ENCODE measurements around the gene SPAG9.

Gene SPAG9

GRCh38 chr17:51120739-51121619, at the start of gene SPAG9:
SPAG9 (minus strand) TSS chr17:51120868; CDS start chr17:51120656, 212 bp downstream.
- FAIRE-seq = no peak

GRCh38 chr17:51169340-51169739, 48.7 kb upstream of the SPAG9 start:
- FAIRE-seq = no peak

- no peak for FAIRE-seq
Observed at GRCh38 chr17:51166987-51167931, 46.6 kb upstream of the SPAG9 start.

- no peak for FAIRE-seq
Observed at GRCh38 chr17:51166198-51166986, 45.7 kb upstream of the SPAG9 start, which contains the start of gene NME2. NME2 (plus strand) TSS chr17:51166411; CDS start chr17:51166831, 420 bp downstream.

- no peak for FAIRE-seq
Observed at GRCh38 chr17:51165680-51166197, 45.1 kb upstream of the SPAG9 start.

- FAIRE-seq = no peak
Observed at GRCh38 chr17:51164911-51165679, 44.4 kb upstream of the SPAG9 start.

GRCh38 chr17:51161541-51161940, 40.9 kb upstream of the SPAG9 start:
- no peak for FAIRE-seq

GRCh38 chr17:51159604-51160003, 38.9 kb upstream of the SPAG9 start:
- FAIRE-seq = no peak

GRCh38 chr17:51155416-51155815, 34.7 kb upstream of the SPAG9 start:
- FAIRE-seq = no peak

GRCh38 chr17:51154176-51154575, 33.5 kb upstream of the SPAG9 start:
- no peak for FAIRE-seq

- FAIRE-seq = peak; percentile 96
Observed at GRCh38 chr17:51153210-51154072, 32.8 kb upstream of the SPAG9 start, which contains the start of gene NME1. NME1 (plus strand) TSS chr17:51153559; CDS start chr17:51155655, 2,096 bp downstream.

- no peak for FAIRE-seq
Observed at GRCh38 chr17:51152766-51153209, 32.1 kb upstream of the SPAG9 start.

- no peak for FAIRE-seq
Observed at GRCh38 chr17:51150932-51151331, 30.3 kb upstream of the SPAG9 start.

GRCh38 chr17:51149163-51149562, 28.5 kb upstream of the SPAG9 start:
- FAIRE-seq = no peak

GRCh38 chr17:51147650-51148049, 27.0 kb upstream of the SPAG9 start:
- no peak for FAIRE-seq

- no peak for FAIRE-seq
Observed at GRCh38 chr17:51144266-51145022, 23.8 kb upstream of the SPAG9 start.

GRCh38 chr17:51142597-51142996, 21.9 kb upstream of the SPAG9 start:
- FAIRE-seq = no peak

GRCh38 chr17:51135956-51136355, 15.3 kb upstream of the SPAG9 start:
- no peak for FAIRE-seq

- FAIRE-seq = no peak
Observed at GRCh38 chr17:51133365-51133764, 12.7 kb upstream of the SPAG9 start.

GRCh38 chr17:51132964-51133319, 12.3 kb upstream of the SPAG9 start:
- no peak for FAIRE-seq
